Keratinocyte (primary cell): ENCODE measurements around the gene BRD3OS. TPM values are rescaled to one million over a fixed set of nuclear protein-coding genes. Genes with fewer than 3 reads are reported as not detected.

Experiments used
- DNase-seq: peaks from one replicate; pipeline ENCODE4 v3.0.0-alpha.2; 2011; ENCODE audit warnings: low read depth, missing footprints, low spot score
- FAIRE-seq: peaks from 2 replicates; lab custom pipeline; 2011; peaks lifted over from hg19 to GRCh38; lab: Jason Lieb, UNC
- H2AFZ ChIP-seq: 2 replicates; pipeline ENCODE4 v1.6.0; 2012; ENCODE audit warnings: low read length, control low read depth, inconsistent platforms; ENCODE audit not compliant: control insufficient read depth
- H3K27ac ChIP-seq: 2 replicates; pipeline ENCODE4 v1.5.1; 2011; ENCODE audit warnings: low read length; ENCODE audit not compliant: control insufficient read depth, insufficient read depth
- H3K27me3 ChIP-seq: 3 replicates; pipeline ENCODE4 v1.6.0; 2011; ENCODE audit warnings: low read length; ENCODE audit not compliant: control insufficient read depth, insufficient read depth; ENCODE audit errors: extremely low read depth
- H3K36me3 ChIP-seq, 2 experiments: 2 replicates in 1 of 2; 3 replicates in 1 of 2; pipeline ENCODE4 v1.5.1; 2011; ENCODE audit warnings: low read length in 2 of 2, mild to moderate bottlenecking in 1 of 2; ENCODE audit not compliant: control insufficient read depth in 2 of 2, insufficient read depth in 2 of 2; ENCODE audit errors: extremely low read depth in 1 of 2
- H3K4me1 ChIP-seq: 3 replicates; pipeline ENCODE4 v1.5.1; 2011; ENCODE audit warnings: low read length; ENCODE audit not compliant: control insufficient read depth, insufficient read depth; ENCODE audit errors: extremely low read depth
- H3K4me2 ChIP-seq: 3 replicates; pipeline ENCODE4 v1.6.0; 2011; ENCODE audit warnings: low read depth, low read length; ENCODE audit not compliant: control insufficient read depth, insufficient read depth; ENCODE audit errors: extremely low read depth
- H3K4me3 ChIP-seq, 3 experiments: fragments of 200-600 bp in 1 of 3; sonication (generic) in 1 of 3; 2 replicates in 2 of 3; 3 replicates in 1 of 3; pipeline ENCODE4 v1.5.1; 2011 to 2016; ENCODE audit warnings: low read length in 3 of 3, mild to moderate bottlenecking in 3 of 3, control low read depth in 2 of 3, inconsistent platforms in 1 of 3, low read depth in 1 of 3, mixed read lengths in 1 of 3, mixed run types in 1 of 3, moderate library complexity in 1 of 3; ENCODE audit not compliant: control insufficient read depth in 2 of 3, insufficient read depth in 2 of 3; ENCODE audit errors: extremely low read depth in 1 of 3
- H3K79me2 ChIP-seq: 2 replicates; pipeline ENCODE4 v1.6.0; 2012; ENCODE audit warnings: low read length; ENCODE audit not compliant: control insufficient read depth, insufficient read depth
- H3K9ac ChIP-seq: 3 replicates; pipeline ENCODE4 v1.6.0; 2011; ENCODE audit warnings: low read length; ENCODE audit not compliant: control insufficient read depth, insufficient read depth; ENCODE audit errors: extremely low read depth
- H3K9me1 ChIP-seq: 3 replicates; pipeline ENCODE4 v1.6.0; 2011; ENCODE audit warnings: low read length; ENCODE audit not compliant: control insufficient read depth, insufficient read depth; ENCODE audit errors: extremely low read depth
- H3K9me3 ChIP-seq: 2 replicates; pipeline ENCODE4 v1.5.1; 2012; ENCODE audit warnings: low read depth, low read length; ENCODE audit not compliant: control insufficient read depth
- H4K20me1 ChIP-seq: 3 replicates; pipeline ENCODE4 v1.6.0; 2011; ENCODE audit warnings: low read length; ENCODE audit not compliant: control insufficient read depth, insufficient read depth; ENCODE audit errors: extremely low read depth
- EZH2 ChIP-seq: IDR thresholded peaks from one replicate; pipeline ENCODE4 v1.6.1; 2012; ENCODE audit warnings: inconsistent platforms, mild to moderate bottlenecking, low read length, moderate library complexity
- dilution Hi-C: fragments of 300-500 bp; cut with MboI; formaldehyde crosslinking; loops from one replicate; pipeline ENCODE4 v1.7.0; 2020; ENCODE audit warnings: low sequenced_read_pairs; ENCODE audit not compliant: extremely low pct_ligation_motif_present
- polyA plus RNA-seq, 5 experiments: library from polyadenylated mRNA; depleted of rRNA in 3 of 5; stranded (reverse) in 3 of 5; stranded (forward) in 1 of 5; unstranded in 1 of 5; fragments of >200 nt; gene quantifications; 1 replicate in 1 of 5; 2 replicates in 3 of 5; 3 replicates in 1 of 5; pipeline versions ENCODE4 v1.2.1 to v1.2.3, GENCODE V29; 2011 to 2012; ENCODE audit warnings: missing spikeins in 2 of 5, low read depth in 1 of 5, low replicate concordance in 1 of 5
- TF ChIP-seq, protein P1 (sequence below), 3 experiments: IDR thresholded peaks in 1 of 3; conservative IDR thresholded peaks in 1 of 3; optimal IDR thresholded peaks in 1 of 3; 2 replicates in 2 of 3; 3 replicates in 1 of 3; pipeline versions ENCODE3 to v1.5.1; 2011; ENCODE audit warnings: low read length in 3 of 3, mild to moderate bottlenecking in 3 of 3, moderate library complexity in 2 of 3, control low read depth in 1 of 3, inconsistent platforms in 1 of 3; ENCODE audit not compliant: insufficient read depth in 2 of 3; ENCODE audit errors: extremely low read depth in 1 of 3

Gene BRD3OS
- polyA plus RNA-seq, 1 donor (not counting 4 experiments of a cell fraction or from before 2014, with no cell fraction given) = 8.5 TPM

DNA sequence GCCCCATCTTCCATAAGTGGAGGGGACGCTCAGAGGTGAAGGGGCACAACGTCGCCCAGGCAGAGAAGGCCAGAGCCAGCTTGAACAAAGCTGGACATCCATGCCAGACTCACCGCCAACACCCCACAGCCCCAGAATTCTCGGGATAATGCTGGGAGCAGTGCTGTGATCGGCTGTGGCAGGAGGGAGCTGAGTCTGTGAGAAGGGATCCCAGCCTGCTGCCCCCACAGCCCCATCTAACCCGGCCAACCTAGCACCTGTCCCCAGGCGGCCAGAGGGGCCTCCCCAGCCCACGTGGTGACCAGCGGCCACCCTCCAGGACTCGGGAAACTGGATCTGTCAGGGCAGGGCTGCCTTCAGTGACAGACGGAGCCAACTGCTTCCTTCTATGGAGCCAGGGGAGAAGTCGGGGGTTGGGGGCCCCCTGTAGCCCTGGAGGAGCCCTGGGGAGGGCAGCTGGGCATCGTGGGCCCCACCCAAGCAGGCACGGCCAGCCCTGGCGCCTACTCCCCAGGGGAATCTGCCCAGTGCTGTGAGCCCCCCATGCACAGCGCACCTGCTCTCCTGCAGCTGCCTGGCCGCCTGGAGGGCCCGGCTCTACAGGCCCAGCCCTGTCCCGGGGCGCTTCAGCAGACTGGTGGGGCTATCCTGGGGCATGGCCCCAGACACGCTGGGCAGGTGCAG is 36.5 kb downstream of the BRD3OS start:
- Histone ChIP-seq H2AFZ (no peak overlapping the region), H3K9ac (no peak overlapping the region), H3K79me2 (peaks cover 66% of the 10 kb centered on the region), H4K20me1 (peaks cover 19% of the 10 kb centered on the region), H3K27me3 (no peaks in the 10 kb centered on the region), H3K9me3 (no peaks in the 10 kb centered on the region), H3K4me1 (peaks cover 36% of the 10 kb centered on the region), H3K9me1 (peaks cover 3% of the 10 kb centered on the region), H3K36me3 (no peaks in the 10 kb centered on the region), H3K4me2 (no peak overlapping the region), H3K27ac (no peak overlapping the region), H3K4me3 (no peak overlapping the region)
- dilution Hi-C loops = no loop called here
- no peak for FAIRE-seq
- no peak for DNase-seq
- no peak for TF ChIP-seq EZH2
- TF ChIP-seq, protein P1, sequence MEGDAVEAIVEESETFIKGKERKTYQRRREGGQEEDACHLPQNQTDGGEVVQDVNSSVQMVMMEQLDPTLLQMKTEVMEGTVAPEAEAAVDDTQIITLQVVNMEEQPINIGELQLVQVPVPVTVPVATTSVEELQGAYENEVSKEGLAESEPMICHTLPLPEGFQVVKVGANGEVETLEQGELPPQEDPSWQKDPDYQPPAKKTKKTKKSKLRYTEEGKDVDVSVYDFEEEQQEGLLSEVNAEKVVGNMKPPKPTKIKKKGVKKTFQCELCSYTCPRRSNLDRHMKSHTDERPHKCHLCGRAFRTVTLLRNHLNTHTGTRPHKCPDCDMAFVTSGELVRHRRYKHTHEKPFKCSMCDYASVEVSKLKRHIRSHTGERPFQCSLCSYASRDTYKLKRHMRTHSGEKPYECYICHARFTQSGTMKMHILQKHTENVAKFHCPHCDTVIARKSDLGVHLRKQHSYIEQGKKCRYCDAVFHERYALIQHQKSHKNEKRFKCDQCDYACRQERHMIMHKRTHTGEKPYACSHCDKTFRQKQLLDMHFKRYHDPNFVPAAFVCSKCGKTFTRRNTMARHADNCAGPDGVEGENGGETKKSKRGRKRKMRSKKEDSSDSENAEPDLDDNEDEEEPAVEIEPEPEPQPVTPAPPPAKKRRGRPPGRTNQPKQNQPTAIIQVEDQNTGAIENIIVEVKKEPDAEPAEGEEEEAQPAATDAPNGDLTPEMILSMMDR (optimal IDR thresholded peaks at IDR 0.05 in 1 of 3, IDR thresholded peaks at IDR 0.05 in 1 of 3, conservative IDR thresholded peaks at IDR 0.05 in 1 of 3; ENCODE audit: extremely low read depth in 1 of 3, insufficient read depth in 2 of 3, low read length in 3 of 3) = no peak

DNA sequence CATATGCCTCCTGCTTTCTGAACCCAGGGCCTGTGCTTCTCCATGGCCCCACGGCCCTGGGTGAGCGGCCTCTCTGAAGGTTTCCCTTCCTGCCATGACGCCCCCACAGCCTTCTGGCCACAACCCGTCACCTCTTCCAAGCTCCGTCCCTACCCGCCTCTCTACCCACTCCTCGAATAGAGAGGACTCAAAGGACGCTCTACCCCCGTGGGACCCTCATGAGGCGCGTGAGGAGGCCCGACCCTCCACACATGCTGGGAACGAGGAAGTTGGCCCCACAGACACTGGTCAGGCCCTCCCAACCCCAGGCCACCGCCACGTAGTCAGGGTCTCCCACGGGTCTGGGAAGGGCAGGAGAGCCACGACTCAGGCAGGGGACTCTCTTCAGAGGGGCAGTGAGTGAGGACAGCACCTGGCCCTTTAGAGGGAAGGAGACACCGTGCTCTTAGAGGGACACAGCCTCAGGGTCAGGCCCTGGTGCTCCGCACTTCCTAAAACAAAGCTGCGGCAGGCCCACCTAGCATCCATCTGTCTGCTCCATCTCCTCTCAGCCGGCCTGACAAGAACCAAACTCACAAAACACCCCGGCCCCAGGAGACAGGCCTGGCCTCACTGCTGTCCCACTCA is 37.3 kb downstream of the BRD3OS start:
- Histone ChIP-seq H3K27me3 (no peaks in the 10 kb centered on the region), H3K36me3 (no peaks in the 10 kb centered on the region), H3K9ac (no peak overlapping the region), H3K9me1 (peaks cover 2% of the 10 kb centered on the region), H3K9me3 (no peaks in the 10 kb centered on the region), H3K27ac (no peak overlapping the region), H3K4me2 (no peak overlapping the region), H3K4me1 (peaks cover 34% of the 10 kb centered on the region), H3K4me3 (no peak overlapping the region), H3K79me2 (peaks cover 64% of the 10 kb centered on the region), H2AFZ (no peak overlapping the region), H4K20me1 (peaks cover 16% of the 10 kb centered on the region)
- DNase-seq (no peak), FAIRE-seq (no peak)
- dilution Hi-C loops = no loop called here
- TF ChIP-seq, protein P1 (optimal IDR thresholded peaks at IDR 0.05 in 1 of 3, IDR thresholded peaks at IDR 0.05 in 1 of 3, conservative IDR thresholded peaks at IDR 0.05 in 1 of 3; ENCODE audit: extremely low read depth in 1 of 3, insufficient read depth in 2 of 3, low read length in 3 of 3) = no peak
- no peak for TF ChIP-seq EZH2
